HUES6 (cell line): ENCODE data around the gene OR10AD1.

ENCODE experiments used
- H3K27ac ChIP-seq: 2 replicates; pipeline ENCODE4 v1.7.0; 2013; ENCODE audit warnings: low read depth, mild to moderate bottlenecking, low read length, inconsistent platforms
- H3K27me3 ChIP-seq: 2 replicates; pipeline ENCODE4 v1.6.1; 2013; ENCODE audit warnings: low read length; ENCODE audit not compliant: control insufficient read depth, insufficient read depth
- H3K36me3 ChIP-seq: 2 replicates; pipeline ENCODE4 v1.6.1; 2013; ENCODE audit warnings: low read length; ENCODE audit not compliant: control insufficient read depth, insufficient read depth
- H3K4me1 ChIP-seq: 2 replicates; pipeline ENCODE4 v1.6.1; 2013; ENCODE audit warnings: low read length; ENCODE audit not compliant: control insufficient read depth, insufficient read depth
- H3K4me3 ChIP-seq: 2 replicates; pipeline ENCODE4 v1.5.1; 2013; ENCODE audit warnings: low read depth, low read length
- H3K9ac ChIP-seq: one replicate; pipeline ENCODE4 v1.6.1; 2013; ENCODE audit warnings: mild to moderate bottlenecking, low read length
- H3K9me3 ChIP-seq: 2 replicates; pipeline ENCODE4 v1.6.1; 2013; ENCODE audit warnings: low read depth, low read length; ENCODE audit not compliant: control insufficient read depth, insufficient read depth

The OR10AD1 gene

GRCh38 chr12:48202766-48203165 is 326 bp downstream of the OR10AD1 start:
- Histone ChIP-seq H3K27me3 (peaks cover 70% of the 10 kb centered on the region), H3K9me3 (peaks cover 25% of the 10 kb centered on the region), H3K4me3 (no peak overlapping the region), H3K9ac (no peak overlapping the region), H3K36me3 (no peaks in the 10 kb centered on the region), H3K27ac (no peak overlapping the region), H3K4me1 (no peaks in the 10 kb centered on the region)

- Histone ChIP-seq H3K9ac (no peak overlapping the region), H3K4me1 (no peaks in the 10 kb centered on the region; the same call in 1 of the 2 replicates), H3K9me3 (peaks cover 20% of the 10 kb centered on the region), H3K36me3 (no peaks in the 10 kb centered on the region), H3K27me3 (peaks cover 79% of the 10 kb centered on the region), H3K27ac (no peak overlapping the region), H3K4me3 (no peak overlapping the region)
These were observed 1.6 kb downstream of the OR10AD1 start for GRCh38 chr12:48201516-48201915.

- H3K36me3 ChIP-seq = no peaks in the 10 kb centered on the region
- no peaks in the 10 kb centered on the region; the same call in 1 of the 2 replicates for H3K4me1 ChIP-seq
- no peak overlapping the region for H3K9ac ChIP-seq
- no peak overlapping the region for H3K27ac ChIP-seq
- no peak overlapping the region for H3K4me3 ChIP-seq
- H3K27me3 ChIP-seq = peaks cover 82% of the 10 kb centered on the region
- peaks cover 16% of the 10 kb centered on the region; the same call in 1 of the 2 replicates for H3K9me3 ChIP-seq
These were observed 2.0 kb downstream of the OR10AD1 start for GRCh38 chr12:48201091-48201490.

- no peak overlapping the region for H3K27ac ChIP-seq
- peaks cover 12% of the 10 kb centered on the region; the same call in 1 of the 2 replicates for H3K9me3 ChIP-seq
- H3K27me3 ChIP-seq = peaks cover 91% of the 10 kb centered on the region
- H3K4me1 ChIP-seq = no peaks in the 10 kb centered on the region; the same call in 1 of the 2 replicates
- no peak overlapping the region for H3K9ac ChIP-seq
- H3K4me3 ChIP-seq = no peak overlapping the region
- H3K36me3 ChIP-seq = no peaks in the 10 kb centered on the region
These were observed 3.3 kb downstream of the OR10AD1 start for GRCh38 chr12:48199774-48200221.

GRCh38 chr12:48198985-48199384 is 4.1 kb downstream of the OR10AD1 start:
- peak overlapping the region; percentile 89 for H3K9ac ChIP-seq
- peak overlapping the region; percentile 79 for H3K4me3 ChIP-seq
- H3K27ac ChIP-seq = no peak overlapping the region
- peaks cover 91% of the 10 kb centered on the region for H3K27me3 ChIP-seq
- no peaks in the 10 kb centered on the region; the same call in 1 of the 2 replicates for H3K4me1 ChIP-seq
- peaks cover 8% of the 10 kb centered on the region; the same call in 1 of the 2 replicates for H3K9me3 ChIP-seq
- no peaks in the 10 kb centered on the region for H3K36me3 ChIP-seq

- peak overlapping the region; percentile 55; the same call in 1 of the 2 replicates for H3K27ac ChIP-seq
- peak overlapping the region; percentile 79 for H3K4me3 ChIP-seq
- peak overlapping the region; percentile 89 for H3K9ac ChIP-seq
- peaks cover 91% of the 10 kb centered on the region for H3K27me3 ChIP-seq
- no peaks in the 10 kb centered on the region for H3K36me3 ChIP-seq
- H3K9me3 ChIP-seq = peaks cover 4% of the 10 kb centered on the region; the same call in 1 of the 2 replicates
- no peaks in the 10 kb centered on the region; the same call in 1 of the 2 replicates for H3K4me1 ChIP-seq
These were observed 4.5 kb downstream of the OR10AD1 start for GRCh38 chr12:48198672-48198971.

GRCh38 chr12:48197971-48198671 is 5.0 kb downstream of the OR10AD1 start:
- Histone ChIP-seq H3K9me3 (peaks cover 4% of the 10 kb centered on the region; the same call in 1 of the 2 replicates), H3K36me3 (no peaks in the 10 kb centered on the region), H3K27ac (peak overlapping the region; percentile 55; the same call in 1 of the 2 replicates), H3K27me3 (peaks cover 91% of the 10 kb centered on the region), H3K4me1 (no peaks in the 10 kb centered on the region; the same call in 1 of the 2 replicates), H3K4me3 (peak overlapping the region; percentile 79), H3K9ac (peak overlapping the region; percentile 89)

GRCh38 chr12:48197549-48197970 is 5.5 kb downstream of the OR10AD1 start:
- H3K36me3 ChIP-seq = no peaks in the 10 kb centered on the region
- H3K4me1 ChIP-seq = no peaks in the 10 kb centered on the region; the same call in 1 of the 2 replicates
- H3K27me3 ChIP-seq = peaks cover 91% of the 10 kb centered on the region
- H3K9ac ChIP-seq = peak overlapping the region; percentile 41
- H3K27ac ChIP-seq = no peak overlapping the region
- no peaks in the 10 kb centered on the region for H3K9me3 ChIP-seq
- peak overlapping the region; percentile 79 for H3K4me3 ChIP-seq

- peaks cover 89% of the 10 kb centered on the region for H3K27me3 ChIP-seq
- H3K36me3 ChIP-seq = no peaks in the 10 kb centered on the region
- H3K27ac ChIP-seq = no peak overlapping the region
- no peaks in the 10 kb centered on the region; the same call in 1 of the 2 replicates for H3K4me1 ChIP-seq
- H3K9ac ChIP-seq = no peak overlapping the region
- H3K9me3 ChIP-seq = no peaks in the 10 kb centered on the region
- no peak overlapping the region for H3K4me3 ChIP-seq
These were observed 8.3 kb downstream of the OR10AD1 start for GRCh38 chr12:48194799-48195201.

GRCh38 chr12:48193623-48194022 is 9.5 kb downstream of the OR10AD1 start:
- H3K27me3 ChIP-seq = peaks cover 88% of the 10 kb centered on the region
- no peak overlapping the region for H3K4me3 ChIP-seq
- H3K27ac ChIP-seq = no peak overlapping the region
- no peaks in the 10 kb centered on the region; the same call in 1 of the 2 replicates for H3K4me1 ChIP-seq
- H3K9me3 ChIP-seq = no peaks in the 10 kb centered on the region
- no peak overlapping the region for H3K9ac ChIP-seq
- H3K36me3 ChIP-seq = no peaks in the 10 kb centered on the region

GRCh38 chr12:48192861-48193260 is 10.2 kb downstream of the OR10AD1 start:
- Histone ChIP-seq H3K9ac (no peak overlapping the region), H3K27me3 (peaks cover 91% of the 10 kb centered on the region), H3K27ac (no peak overlapping the region), H3K9me3 (no peaks in the 10 kb centered on the region), H3K4me3 (no peak overlapping the region), H3K4me1 (no peaks in the 10 kb centered on the region; the same call in 1 of the 2 replicates), H3K36me3 (no peaks in the 10 kb centered on the region)
